DOHH2 (cell line): ENCODE results near the gene ADARB1.

Source experiments
- CTCF ChIP-seq: fragments of 200-600 bp; sonication (generic); IDR thresholded peaks from one replicate; pipeline ENCODE4 v1.5.1; 2014; ENCODE audit warnings: antibody characterized with exemption, mild to moderate bottlenecking, low read depth, low read length; ENCODE audit not compliant: poor library complexity, severe bottlenecking
- EZH2phosphoT487 ChIP-seq: fragments of 200-600 bp; sonication (generic); IDR thresholded peaks from 2 replicates; pipeline ENCODE4 v1.6.1; 2017; ENCODE audit warnings: borderline replicate concordance, mild to moderate bottlenecking, antibody characterized with exemption, low read length, moderate library complexity, mixed read lengths

GRCh38 chr21:45161038-45161945 lies 86.9 kb downstream of the ADARB1 start:
- TF ChIP-seq EZH2phosphoT487 (no peak), CTCF (no peak)
